Tibial artery (tissue), 4 donors: ENCODE measurements around the gene HNRNPA1L2.
"Not testable (repeated sequence)": the region's sequence is repeated elsewhere in the genome, so short reads cannot be mapped to it uniquely, and the experiment has no call there.

Source experiments
- DNase-seq, 2 donors: peaks; one replicate each; pipeline ENCODE4 v3.0.0-alpha.2; 2019
- H3K27ac ChIP-seq, 2 donors: fragments of 200-600 bp; sonication (generic) in 1 of 2; 1 replicate in 1 of 2; 2 replicates in 1 of 2; pipeline ENCODE4 v1.5.1; 2018 to 2019; ENCODE audit warnings: mild to moderate bottlenecking in 1 of 2
- H3K27me3 ChIP-seq, 2 donors: fragments of 200-600 bp; sonication (generic) in 1 of 2; one replicate each; pipeline versions ENCODE4 v1.5.1 to v1.6.0; 2016 to 2019
- H3K36me3 ChIP-seq, 3 donors: fragments of 200-600 bp; sonication (generic) in 2 of 3; one replicate each; pipeline ENCODE4 v1.5.1; 2016 to 2019; ENCODE audit warnings: mild to moderate bottlenecking in 2 of 3
- H3K4me1 ChIP-seq, 4 donors: fragments of 200-600 bp; sonication (generic) in 2 of 4; 1 replicate in 3 of 4; 2 replicates in 1 of 4; pipeline ENCODE4 v1.5.1; 2016 to 2019
- H3K4me3 ChIP-seq, 2 donors: fragments of 200-600 bp; sonication (generic) in 1 of 2; 1 replicate in 1 of 2; 2 replicates in 1 of 2; pipeline ENCODE4 v1.5.1; 2018 to 2019; ENCODE audit warnings: mild to moderate bottlenecking in 2 of 2
- H3K9me3 ChIP-seq, 3 donors: fragments of 200-600 bp; sonication (generic) in 1 of 3; one replicate each; pipeline ENCODE4 v1.5.1; 2016 to 2019
- CTCF ChIP-seq, 2 experiments: fragments of 200-600 bp in 1 of 2; fragments of 450-650 bp in 1 of 2; IDR thresholded peaks; one replicate each; pipeline ENCODE4 v1.5.1; 2017 to 2019; ENCODE audit warnings: antibody characterized with exemption in 2 of 2, mild to moderate bottlenecking in 1 of 2, moderate library complexity in 1 of 2
- intact Hi-C: fragments of 100-400 bp; cut with DNase I; formaldehyde crosslinking; loops from one replicate; pipeline ENCODE4 v1.15.0; 2023; ENCODE audit warnings: low total_unique reads

HNRNPA1L2 gene

GRCh38 chr13:52673465-52673864 is 31.2 kb downstream of the HNRNPA1L2 start:
- Histone ChIP-seq H3K9me3 (no peaks in the 10 kb centered on the region), H3K27me3 (no peaks in the 10 kb centered on the region), H3K27ac (no peak overlapping the region), H3K36me3 (peaks cover 6 to 37% (median 27%) of the 10 kb centered on the region in 3 donors), H3K4me1 (no peaks in the 10 kb centered on the region), H3K4me3 (no peak overlapping the region)
- no peak for DNase-seq
- intact Hi-C loops, result no loop called here
- TF ChIP-seq CTCF (IDR thresholded peaks at IDR 0.05), result no peak

GRCh38 chr13:52677823-52678222 is 35.6 kb downstream of the HNRNPA1L2 start:
- intact Hi-C loops, result no loop called here
- Histone ChIP-seq H3K27ac (no peak overlapping the region), H3K4me1 (no peaks in the 10 kb centered on the region), H3K27me3 (no peaks in the 10 kb centered on the region), H3K9me3 (no peaks in the 10 kb centered on the region), H3K36me3 (peaks cover 30 to 69% (median 44%) of the 10 kb centered on the region in 3 donors), H3K4me3 (no peak overlapping the region)
- no peak for TF ChIP-seq CTCF (IDR thresholded peaks at IDR 0.05)
- DNase-seq, result no peak

- DNase-seq, H3K4me3 ChIP-seq, H3K4me1 ChIP-seq, H3K27ac ChIP-seq, intact Hi-C loops, H3K9me3 ChIP-seq, H3K27me3 ChIP-seq: not testable (repeated sequence)
- H3K36me3 ChIP-seq, result peaks cover 65 to 78% (median 73%) of the 10 kb centered on the region in 3 donors
These were observed 43.6 kb downstream of the HNRNPA1L2 start for GRCh38 chr13:52685806-52686205.

GRCh38 chr13:52686376-52686775 is 44.1 kb downstream of the HNRNPA1L2 start:
- Histone ChIP-seq H3K27ac (no peak overlapping the region), H3K4me3 (no peak overlapping the region), H3K9me3 (no peaks in the 10 kb centered on the region), H3K4me1 (no peaks in the 10 kb centered on the region), H3K36me3 (peaks cover 65 to 78% (median 69%) of the 10 kb centered on the region in 3 donors), H3K27me3 (no peaks in the 10 kb centered on the region)
- TF ChIP-seq CTCF (IDR thresholded peaks at IDR 0.05), result no peak
- no peak for DNase-seq
- intact Hi-C loops, result no loop called here
